ENCODE measurements around the gene MADCAM1. TPM values are rescaled to one million over a fixed set of nuclear protein-coding genes. Genes with fewer than 3 reads are reported as not detected.
"Not testable (repeated sequence)": the region's sequence is repeated elsewhere in the genome, so short reads cannot be mapped to it uniquely, and the experiment has no call there.

Gene MADCAM1
- total RNA-seq, 1 experiment from 2014 or later: not detected

DNA sequence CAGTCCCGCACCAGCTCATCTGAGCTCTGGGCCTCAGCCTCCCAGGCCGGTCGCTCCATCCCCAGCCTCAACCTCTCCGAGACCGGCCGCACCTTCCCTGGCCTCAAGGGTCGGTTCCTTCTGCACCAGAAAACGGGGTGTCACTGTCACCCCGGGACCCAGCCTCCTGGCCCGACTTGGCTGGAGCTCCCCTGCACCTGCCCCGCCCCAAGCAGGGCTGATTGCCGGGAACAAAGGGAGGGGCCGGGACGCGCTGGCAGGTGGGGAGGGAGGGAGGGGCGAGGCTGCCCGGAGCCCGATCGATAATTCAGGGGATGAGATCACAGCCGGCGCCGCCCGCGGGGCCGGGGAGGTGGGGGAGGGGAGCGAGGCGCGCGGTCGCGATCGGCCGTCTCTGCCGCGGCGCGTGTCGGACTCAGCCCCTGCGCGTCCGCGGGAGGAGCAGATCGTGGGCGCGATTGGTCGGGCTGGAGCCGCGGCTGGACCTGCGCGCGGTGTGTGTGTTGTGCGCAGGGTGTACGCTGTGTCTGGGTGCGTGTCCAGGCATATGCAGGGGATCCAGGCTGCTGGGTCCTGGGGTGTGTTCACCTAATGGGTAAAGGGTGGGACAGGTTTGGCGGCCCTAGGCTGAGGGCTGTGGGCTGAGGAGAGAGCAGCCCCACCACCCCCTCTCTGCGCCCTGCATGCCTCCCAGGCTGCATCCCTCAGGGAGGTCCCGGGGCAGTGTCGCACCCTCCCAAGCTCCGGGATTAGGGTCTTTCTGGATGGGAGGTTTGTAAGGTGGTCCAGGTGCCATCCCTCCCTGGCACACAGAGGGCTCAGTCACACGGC is 34.4 kb upstream of the MADCAM1 start:
- DNase-seq (ENCODE audit: low read depth, low spot score): no peak
- in situ Hi-C loops (cut with HindIII; ENCODE audit: low pct_unique_long_range_greater_than_20kb, low sequenced_read_pairs): no loop called here

DNA sequence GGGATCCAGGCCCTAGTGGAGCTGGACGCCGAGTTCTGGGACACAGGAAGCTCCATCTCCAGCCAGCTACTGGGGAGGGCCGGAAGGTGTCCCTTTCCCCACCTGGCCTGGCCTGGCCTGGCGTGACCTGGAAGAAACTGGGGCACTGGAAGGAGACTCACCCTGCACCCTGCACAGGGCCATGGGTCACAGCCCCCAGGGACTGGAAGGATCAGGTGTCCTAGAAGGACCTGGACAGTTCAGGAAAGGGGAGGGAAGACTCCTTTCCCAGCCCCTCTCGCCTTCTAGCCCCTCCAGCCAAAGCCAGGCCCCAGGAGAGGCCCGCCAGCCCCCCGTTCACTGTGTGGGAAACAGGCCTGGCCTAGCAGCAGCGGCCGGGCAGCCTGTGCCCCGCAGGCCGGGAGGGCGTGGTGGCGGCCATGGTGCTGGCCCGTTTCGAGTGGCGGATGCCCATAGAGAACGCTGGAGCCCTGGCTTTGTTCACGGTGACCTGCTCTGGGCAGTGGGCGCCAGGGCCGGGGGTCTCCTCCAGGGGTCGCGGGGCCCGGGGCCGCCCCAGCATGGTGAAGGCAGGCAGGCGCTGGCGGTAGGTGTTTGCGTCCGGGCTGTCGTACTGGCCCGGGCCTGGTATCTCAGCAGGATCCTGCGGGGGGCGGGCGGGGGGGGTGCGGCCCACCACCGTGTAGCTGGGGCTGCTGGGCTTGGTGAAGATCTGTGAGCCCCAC is 32.6 kb upstream of the MADCAM1 start:
- DNase-seq (ENCODE audit: low read depth, low spot score): no peak
- in situ Hi-C loops (cut with HindIII; ENCODE audit: low pct_unique_long_range_greater_than_20kb, low sequenced_read_pairs): no loop called here

DNA sequence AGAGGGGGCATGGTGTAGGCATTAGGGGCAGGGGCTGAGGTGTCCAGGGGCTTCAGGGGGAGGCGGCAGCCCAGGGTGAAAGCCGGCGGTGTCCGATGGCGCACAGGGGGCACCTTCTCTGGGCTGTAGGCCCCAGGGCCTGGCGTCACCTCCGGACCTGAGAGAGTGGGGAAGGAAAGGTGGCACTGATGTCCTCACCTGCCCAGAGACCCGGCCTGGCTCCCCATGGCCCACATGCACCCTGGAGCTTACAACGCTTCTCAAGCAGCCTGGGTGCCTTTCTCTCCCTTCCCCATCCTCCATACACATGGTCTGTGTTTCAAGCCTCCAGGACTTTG is 32.1 kb upstream of the MADCAM1 start:
- no peak for DNase-seq (ENCODE audit: low read depth, low spot score)
- in situ Hi-C loops (cut with HindIII; ENCODE audit: low pct_unique_long_range_greater_than_20kb, low sequenced_read_pairs): no loop called here

DNA sequence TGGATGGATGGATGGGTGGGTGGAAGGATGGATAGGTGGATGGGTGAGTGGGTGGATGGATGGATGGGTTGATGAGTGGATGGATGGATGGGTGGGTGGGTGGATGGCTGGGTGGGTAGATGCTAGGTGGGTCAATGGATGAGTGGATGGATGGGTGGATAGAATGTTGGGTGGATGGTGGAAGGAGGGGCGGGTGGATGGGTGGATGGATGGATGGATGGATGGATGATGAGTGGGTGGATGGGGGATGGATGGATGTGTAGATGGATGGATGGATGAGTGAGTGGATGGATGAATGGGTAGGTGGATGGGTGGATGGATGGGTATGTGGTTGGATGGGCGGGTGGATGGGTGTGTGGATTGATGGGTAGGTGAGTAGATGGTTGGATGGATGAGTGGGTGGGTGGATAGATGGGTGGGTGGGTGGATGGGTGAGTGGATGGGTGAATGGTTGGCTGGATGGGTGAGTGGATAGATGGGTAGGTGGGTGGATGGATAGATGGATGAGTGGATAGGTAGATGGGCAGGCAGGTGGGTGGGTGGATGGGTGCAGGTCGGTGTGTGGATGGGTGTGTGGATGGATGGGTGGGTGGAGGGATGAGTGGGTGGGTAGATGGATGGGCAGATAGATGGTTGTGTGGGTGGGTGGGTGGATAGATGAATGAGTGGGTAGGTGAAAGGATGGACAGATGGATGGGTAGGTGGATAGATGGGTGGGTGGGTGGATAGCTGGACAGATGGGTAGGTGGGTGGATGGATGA is 31.1 kb upstream of the MADCAM1 start:
- DNase-seq (ENCODE audit: low read depth, low spot score): no peak
- in situ Hi-C loops (cut with HindIII; ENCODE audit: low pct_unique_long_range_greater_than_20kb, low sequenced_read_pairs): no loop called here

DNA sequence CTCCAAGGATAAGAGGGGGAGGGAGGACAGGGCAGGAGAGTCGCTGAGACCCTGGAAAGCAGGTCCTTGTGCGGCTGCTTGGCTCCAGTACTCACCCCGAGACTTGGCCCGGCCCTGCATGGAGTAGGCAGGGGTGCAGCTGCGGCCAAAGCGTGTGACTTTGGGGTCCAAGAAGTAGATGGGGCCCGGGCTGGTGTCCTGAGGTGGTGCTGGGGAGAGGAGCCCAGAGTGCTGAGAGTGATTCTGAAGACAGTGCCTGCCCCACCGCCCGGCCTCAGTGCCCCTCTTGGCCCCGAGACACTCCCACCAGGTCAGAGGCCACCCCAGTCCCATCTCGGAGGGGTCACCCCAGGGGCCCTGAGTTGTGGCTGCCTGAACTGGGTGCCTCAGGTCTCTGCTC is 28.7 kb upstream of the MADCAM1 start:
- DNase-seq (ENCODE audit: low read depth, low spot score): no peak
- in situ Hi-C loops (cut with HindIII; ENCODE audit: low pct_unique_long_range_greater_than_20kb, low sequenced_read_pairs): no loop called here

DNA sequence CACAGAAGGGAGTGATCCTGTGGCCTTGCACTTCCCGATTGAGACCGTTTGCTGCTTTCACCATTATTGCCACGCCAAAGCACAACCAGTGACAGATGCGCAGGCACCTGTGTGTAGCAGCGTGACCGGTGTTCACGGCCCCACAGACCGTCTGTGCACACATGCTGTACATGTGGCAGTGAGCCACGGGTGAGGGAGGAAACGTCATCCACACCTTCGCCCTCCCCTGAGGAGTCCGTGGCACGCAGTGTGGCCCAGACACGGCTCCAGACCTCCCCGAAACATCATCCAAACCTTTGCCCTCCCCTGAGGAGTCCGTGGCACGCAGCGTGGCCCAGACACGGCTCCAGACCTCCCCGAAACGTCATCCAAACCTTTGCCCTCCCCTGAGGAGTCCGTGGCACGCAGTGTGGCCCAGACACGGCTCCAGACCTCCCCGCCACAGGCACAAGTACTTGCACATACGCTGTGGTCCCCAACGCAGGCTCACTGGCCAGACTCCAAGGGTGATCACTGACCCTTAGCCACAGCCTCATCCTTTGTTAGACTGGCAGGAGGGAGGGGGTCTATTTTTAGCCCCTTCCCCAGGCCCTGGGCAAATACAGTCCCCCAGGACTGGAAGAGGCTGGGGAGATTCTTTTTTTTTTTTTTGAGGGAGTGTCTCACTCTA is 27.6 kb upstream of the MADCAM1 start:
- in situ Hi-C loops (cut with HindIII; ENCODE audit: low pct_unique_long_range_greater_than_20kb, low sequenced_read_pairs): no loop called here
- DNase-seq (ENCODE audit: low read depth, low spot score): no peak

DNA sequence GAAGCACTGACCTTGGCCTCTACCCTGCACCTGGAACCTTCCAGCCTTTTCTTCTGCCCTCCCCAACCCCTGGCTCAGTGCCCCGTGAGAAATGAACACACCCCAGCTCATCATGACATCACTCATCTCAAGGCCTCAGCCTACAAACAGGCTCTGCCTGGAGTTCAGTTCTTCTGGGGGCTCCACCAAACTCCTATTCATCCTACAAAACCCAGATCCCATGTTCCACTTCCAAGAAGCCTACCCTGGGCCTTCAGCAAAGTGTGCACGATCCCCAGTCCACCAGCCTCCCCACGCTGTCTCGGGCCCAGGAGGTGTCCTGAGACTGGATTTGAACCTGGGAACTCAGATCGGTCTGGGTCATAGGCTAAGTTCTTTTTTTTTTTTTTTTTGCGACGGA is 26.5 kb upstream of the MADCAM1 start:
- no peak for DNase-seq (ENCODE audit: low read depth, low spot score)
- in situ Hi-C loops (cut with HindIII; ENCODE audit: low pct_unique_long_range_greater_than_20kb, low sequenced_read_pairs): no loop called here

DNA sequence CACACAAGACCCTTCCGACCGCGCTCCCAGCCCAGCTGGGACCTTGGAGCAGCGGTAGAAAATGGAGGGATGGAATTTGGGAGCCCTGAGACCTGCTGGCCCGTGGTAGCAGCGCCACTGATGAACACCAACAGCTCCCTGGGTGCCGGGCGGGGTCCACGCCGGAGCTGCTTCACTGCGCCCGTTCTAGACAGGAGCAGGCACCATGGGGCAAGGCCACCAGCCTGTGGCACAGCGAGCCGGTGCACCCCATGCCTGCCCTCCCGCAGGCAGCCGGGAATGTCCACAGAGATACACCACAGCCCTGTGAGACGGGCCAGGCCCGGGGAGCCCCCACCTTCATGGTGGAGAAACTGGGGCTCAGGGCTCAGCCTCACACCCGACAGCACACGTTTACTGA is 25.6 kb upstream of the MADCAM1 start:
- no peak for DNase-seq (ENCODE audit: low read depth, low spot score)
- in situ Hi-C loops (cut with HindIII; ENCODE audit: low pct_unique_long_range_greater_than_20kb, low sequenced_read_pairs): no loop called here

DNA sequence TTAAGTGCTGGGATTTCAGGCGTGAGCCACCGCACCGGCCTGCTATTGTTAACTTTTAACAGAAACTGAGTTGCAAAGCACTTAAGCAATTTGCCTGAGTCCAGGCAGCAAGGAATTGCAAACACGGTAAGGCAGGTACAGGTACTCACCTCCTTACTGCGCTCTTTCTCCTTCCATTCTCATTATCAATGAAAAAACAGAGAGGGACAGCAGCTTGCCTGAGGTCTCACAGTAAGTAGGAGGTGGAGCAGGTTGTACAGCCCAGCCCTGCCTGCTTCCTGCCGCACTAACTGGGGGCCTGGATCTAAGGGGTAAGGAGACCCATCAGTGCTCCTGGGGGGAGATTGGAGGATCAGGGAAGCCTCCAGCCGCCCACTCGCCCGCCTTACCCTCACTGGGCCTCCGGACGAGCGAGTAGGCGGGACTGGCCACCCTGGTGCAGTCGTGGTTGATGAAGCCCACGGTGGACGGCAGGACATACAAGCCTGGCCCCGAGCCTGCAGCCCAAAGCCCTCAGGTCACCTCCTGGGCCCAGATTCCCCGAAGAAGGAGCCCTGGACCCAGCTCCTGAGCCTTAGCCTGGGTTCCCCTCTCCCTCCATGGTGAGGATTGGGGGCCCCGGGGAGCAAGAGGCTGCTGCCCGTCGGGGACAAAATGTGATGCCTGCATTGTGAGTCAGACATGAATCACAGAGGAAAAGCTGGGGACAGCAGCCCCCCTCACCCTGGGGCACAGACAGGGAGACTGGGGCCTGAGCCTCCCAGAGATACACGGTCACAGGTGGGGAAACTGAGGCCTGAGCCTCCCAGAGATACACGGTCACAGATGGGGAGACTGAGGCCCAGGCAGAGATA is 24.1 kb upstream of the MADCAM1 start:
- DNase-seq (ENCODE audit: low read depth, low spot score): no peak
- in situ Hi-C loops (cut with HindIII; ENCODE audit: low pct_unique_long_range_greater_than_20kb, low sequenced_read_pairs): no loop called here

DNA sequence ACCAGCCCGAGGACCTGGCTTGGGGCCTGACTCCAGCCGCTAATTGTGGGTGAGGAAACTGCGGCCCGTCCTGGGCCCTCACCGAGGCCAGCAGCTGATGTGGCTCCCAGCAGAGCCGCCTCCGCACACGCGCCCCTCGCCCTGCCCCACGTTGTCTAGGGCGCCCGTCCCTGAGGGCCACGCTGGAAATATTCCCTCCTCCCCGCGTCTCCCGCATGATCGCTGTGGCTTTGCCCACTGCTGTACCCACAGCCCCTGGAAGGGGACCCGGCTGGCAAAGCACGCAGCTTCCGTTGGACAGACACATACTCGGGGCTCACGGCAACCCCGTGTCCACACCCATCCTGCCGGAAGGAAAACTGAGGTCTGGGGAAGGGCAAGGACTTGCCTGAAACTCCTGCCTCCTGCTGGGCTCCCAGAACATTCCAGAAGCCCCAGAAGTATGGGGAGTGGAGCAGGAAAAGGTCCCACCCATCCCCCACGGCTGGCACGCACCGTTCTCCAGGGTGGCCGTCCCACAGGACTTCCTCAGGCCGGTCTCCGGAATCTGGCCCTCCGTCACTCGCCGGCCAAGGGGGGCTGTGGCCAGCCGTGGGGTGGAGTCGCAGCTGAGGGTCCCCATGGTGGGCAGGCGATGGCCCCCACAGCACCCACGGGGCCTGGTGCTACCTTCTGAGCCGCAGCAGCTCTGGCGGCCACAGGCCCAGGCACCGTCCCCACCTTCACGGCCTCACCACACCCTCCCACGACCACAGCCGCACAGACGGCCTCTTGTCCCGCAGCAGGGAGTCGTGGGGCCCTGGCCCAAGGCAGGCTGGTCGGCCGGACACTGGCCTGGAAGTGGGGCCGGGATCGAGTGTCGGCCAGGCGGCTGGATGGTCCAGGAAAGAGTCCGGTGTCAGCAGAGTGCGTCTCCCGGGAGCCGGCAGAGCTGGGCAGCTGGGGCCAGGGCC is 21.9 kb upstream of the MADCAM1 start:
- in situ Hi-C loops (cut with HindIII; ENCODE audit: low pct_unique_long_range_greater_than_20kb, low sequenced_read_pairs): no loop called here
- no peak for DNase-seq (ENCODE audit: low read depth, low spot score)

DNA sequence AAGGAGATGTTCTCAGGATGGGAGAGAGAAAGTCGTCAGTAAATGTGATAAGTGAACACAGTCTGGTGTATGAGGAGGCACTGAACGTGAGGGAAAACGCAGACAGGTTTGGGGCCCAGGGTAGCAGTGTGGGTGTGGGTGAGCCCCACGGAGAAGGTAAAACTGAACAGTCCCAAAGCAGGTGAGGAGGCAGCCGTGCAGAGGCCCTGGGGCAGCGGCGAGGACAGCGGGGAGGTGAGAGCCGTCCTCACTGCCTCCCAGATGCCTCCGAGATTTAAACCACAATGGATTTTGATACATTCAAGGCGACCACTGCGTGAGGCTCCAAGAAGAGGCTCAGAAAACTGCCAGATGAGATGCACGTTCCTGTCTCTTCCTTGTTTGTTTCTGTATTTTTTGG is 20.9 kb upstream of the MADCAM1 start:
- no peak for DNase-seq (ENCODE audit: low read depth, low spot score)

DNA sequence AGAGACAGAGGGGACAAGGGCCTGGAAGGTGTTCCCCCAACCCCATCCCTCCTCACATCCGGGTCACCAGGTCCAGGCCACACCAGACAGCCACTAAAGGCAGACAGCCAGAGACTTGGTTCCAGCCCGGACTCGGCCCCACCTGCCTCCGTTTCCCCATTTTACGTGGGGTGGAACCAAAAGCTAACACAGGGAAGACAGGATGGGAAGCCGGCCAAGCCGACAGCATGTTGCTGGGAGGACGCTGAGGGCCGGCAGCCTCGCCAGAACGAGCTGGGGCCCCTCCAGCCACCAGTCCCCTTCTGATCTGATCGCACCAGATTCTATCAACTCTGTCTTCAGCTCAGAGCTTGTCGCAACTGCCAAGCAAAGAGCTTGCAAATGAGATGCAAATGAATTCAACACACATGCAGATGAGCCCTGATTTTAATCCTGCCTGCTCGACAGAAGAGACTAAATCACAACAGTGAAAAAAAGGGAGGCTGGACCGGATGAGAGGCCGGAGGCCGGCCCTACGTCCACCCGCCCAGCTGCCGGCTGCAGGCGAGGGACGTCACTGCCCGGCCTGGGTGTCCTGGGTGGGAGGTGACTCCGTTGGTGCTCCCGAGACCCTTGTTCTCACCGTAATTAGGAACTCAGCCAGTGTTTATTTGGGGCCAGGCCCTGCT is 17.9 kb upstream of the MADCAM1 start:
- in situ Hi-C loops (cut with HindIII; ENCODE audit: low pct_unique_long_range_greater_than_20kb, low sequenced_read_pairs): no loop called here
- DNase-seq (ENCODE audit: low read depth, low spot score): no peak

More for the DNA sequence above, 20.9 kb upstream of the MADCAM1 start:
- in situ Hi-C loops (cut with HindIII; ENCODE audit: low pct_unique_long_range_greater_than_20kb, low sequenced_read_pairs): no loop called here

DNA sequence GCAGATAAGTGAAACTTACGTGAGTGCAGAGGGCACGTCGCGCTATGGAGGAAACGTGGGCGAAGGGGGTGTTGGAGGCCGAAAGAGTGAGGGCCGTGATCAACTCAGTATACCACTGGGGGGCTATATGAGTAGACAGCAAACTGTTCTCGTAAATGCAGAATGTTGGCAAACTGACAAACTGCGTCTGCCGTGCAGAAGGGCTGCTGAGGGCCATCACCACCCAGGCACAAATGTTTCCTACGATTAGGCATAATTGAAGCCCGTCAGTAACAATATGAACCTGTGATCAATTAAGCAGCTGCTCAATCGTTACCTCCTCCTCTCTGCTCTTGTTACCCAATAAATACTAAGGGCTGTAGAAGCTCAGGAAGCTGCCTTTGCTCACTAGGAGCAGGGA is 17.3 kb upstream of the MADCAM1 start:
- no peak for DNase-seq (ENCODE audit: low read depth, low spot score)
- in situ Hi-C loops (cut with HindIII; ENCODE audit: low pct_unique_long_range_greater_than_20kb, low sequenced_read_pairs): no loop called here

DNA sequence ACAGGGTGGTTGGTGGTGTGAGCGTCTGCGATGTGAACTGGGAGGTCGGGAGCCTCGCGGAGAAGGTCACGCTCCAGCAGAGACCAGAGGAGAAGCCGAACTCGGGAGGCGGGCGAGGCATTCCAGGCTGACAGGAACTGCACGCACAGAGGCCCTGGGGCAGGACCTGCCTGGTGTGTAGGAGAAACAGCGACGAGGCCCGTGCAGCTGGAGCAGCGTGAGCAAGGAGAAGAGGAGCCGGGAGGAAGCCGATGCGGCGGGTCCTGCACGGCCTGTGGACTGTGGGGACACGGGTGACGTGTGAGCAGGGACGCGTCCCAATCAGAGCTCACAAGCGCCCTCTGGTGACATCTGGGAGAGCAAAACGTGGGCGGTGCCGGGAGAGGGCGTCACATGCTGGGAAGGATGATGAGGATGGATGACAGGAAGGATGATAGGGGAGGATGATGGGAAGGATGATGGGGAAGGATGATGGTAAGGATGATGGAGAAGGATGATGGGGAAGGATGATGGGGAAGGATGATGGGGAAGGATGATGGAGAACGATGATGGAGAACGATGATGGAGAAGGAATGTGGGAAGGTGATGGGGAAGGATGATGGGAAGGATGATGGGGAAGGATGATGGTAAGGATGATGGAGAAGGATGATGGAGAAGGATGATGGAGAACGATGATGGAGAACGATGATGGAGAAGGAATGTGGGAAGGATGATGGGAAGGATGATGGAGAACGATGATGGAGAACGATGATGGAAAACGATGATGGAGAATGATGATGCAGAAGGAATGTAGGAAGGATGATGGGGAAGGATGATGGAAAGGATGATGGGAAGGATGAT is 16.1 kb upstream of the MADCAM1 start:
- DNase-seq (ENCODE audit: low read depth, low spot score): peak; percentile 47
- in situ Hi-C loops (cut with HindIII; ENCODE audit: low pct_unique_long_range_greater_than_20kb, low sequenced_read_pairs): no loop called here

DNA sequence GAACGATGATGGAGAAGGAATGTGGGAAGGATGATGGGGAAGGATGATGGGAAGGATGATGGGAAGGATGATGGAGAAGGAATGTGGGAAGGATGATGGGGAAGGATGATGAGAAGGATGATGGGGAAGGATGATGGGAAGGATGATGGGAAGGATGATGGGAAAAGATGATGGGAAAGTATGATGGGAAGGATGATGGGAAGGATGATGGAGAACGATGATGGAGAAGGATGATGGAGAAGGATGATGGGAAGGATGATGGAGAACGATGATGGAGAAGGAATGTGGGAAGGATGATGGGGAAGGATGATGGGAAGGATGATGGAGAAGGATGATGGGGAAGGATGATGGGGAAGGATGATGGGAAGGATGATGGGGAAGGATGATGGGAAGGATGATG is 15.2 kb upstream of the MADCAM1 start:
- in situ Hi-C loops (cut with HindIII; ENCODE audit: low pct_unique_long_range_greater_than_20kb, low sequenced_read_pairs): not testable (repeated sequence)

More for the DNA sequence above, 15.2 kb upstream of the MADCAM1 start:
- not testable (repeated sequence) for DNase-seq (ENCODE audit: low read depth, low spot score)
